OCI-LY1 (cell line): ENCODE results near the gene TNFSF13.

Experiments
- H2AFZ ChIP-seq: fragments of 200-600 bp; sonication (generic), shearing (Covaris generic); 2 replicates; pipeline ENCODE4 v1.6.0; 2014; ENCODE audit warnings: antibody characterized with exemption, mild to moderate bottlenecking, low read length
- H3F3A ChIP-seq: fragments of 200-600 bp; sonication (generic), shearing (Covaris generic); 2 replicates; pipeline ENCODE4 v1.6.0; 2014; ENCODE audit warnings: mild to moderate bottlenecking, antibody characterized with exemption, low read length, moderate library complexity; ENCODE audit not compliant: insufficient read depth
- H3K27ac ChIP-seq: fragments of 200-600 bp; sonication (generic); 2 replicates; pipeline ENCODE4 v1.5.1; 2014; ENCODE audit warnings: low read length, mixed run types, mild to moderate bottlenecking, low read depth; ENCODE audit not compliant: poor library complexity, severe bottlenecking
- H3K27me3 ChIP-seq: fragments of 200-600 bp; sonication (generic); 2 replicates; pipeline ENCODE4 v1.6.0; 2014; ENCODE audit warnings: antibody characterized with exemption, mild to moderate bottlenecking, low read length, moderate library complexity; ENCODE audit not compliant: insufficient read depth
- H3K36me3 ChIP-seq: fragments of 200-600 bp; sonication (generic); 2 replicates; pipeline ENCODE4 v1.6.1; 2014; ENCODE audit warnings: mild to moderate bottlenecking, antibody characterized with exemption, low read length, moderate library complexity, mixed read lengths; ENCODE audit not compliant: insufficient read depth
- H3K4me1 ChIP-seq: fragments of 200-600 bp; sonication (generic); 2 replicates; pipeline ENCODE4 v1.5.1; 2014; ENCODE audit warnings: mild to moderate bottlenecking, low read length, moderate library complexity; ENCODE audit not compliant: insufficient read depth, severe bottlenecking
- H3K4me2 ChIP-seq: fragments of 200-600 bp; sonication (generic), shearing (Covaris generic); 2 replicates; pipeline ENCODE4 v1.6.1; 2014; ENCODE audit warnings: low read length
- H3K4me3 ChIP-seq: fragments of 200-600 bp; sonication (generic); 2 replicates; pipeline ENCODE4 v1.5.1; 2014; ENCODE audit warnings: low read length, low read depth, mild to moderate bottlenecking, mixed read lengths; ENCODE audit not compliant: poor library complexity, severe bottlenecking
- H3K79me2 ChIP-seq: fragments of 200-600 bp; shearing (Covaris generic); 2 replicates; pipeline ENCODE4 v1.6.1; 2016; ENCODE audit warnings: mixed run types, low read length, mixed read lengths; ENCODE audit not compliant: insufficient read depth
- H3K9ac ChIP-seq: fragments of 200-600 bp; sonication (generic), shearing (Covaris generic); 2 replicates; pipeline ENCODE4 v1.6.1; 2014; ENCODE audit warnings: mild to moderate bottlenecking, low read length, mixed read lengths
- H3K9me2 ChIP-seq: fragments of 200-600 bp; sonication (generic), shearing (Covaris generic); 2 replicates; pipeline ENCODE4 v1.6.1; 2014; ENCODE audit warnings: low read depth, mild to moderate bottlenecking, low read length, mixed read lengths
- H3K9me3 ChIP-seq: fragments of 200-600 bp; shearing (Covaris generic); 2 replicates; pipeline ENCODE4 v1.6.1; 2014; ENCODE audit warnings: low read length, mixed read lengths
- H4K20me1 ChIP-seq: fragments of 200-600 bp; sonication (generic), shearing (Covaris generic); 2 replicates; pipeline ENCODE4 v1.6.0; 2016; ENCODE audit warnings: mild to moderate bottlenecking, low read length; ENCODE audit not compliant: insufficient read depth
- CTCF ChIP-seq: fragments of 200-600 bp; sonication (generic), shearing (Covaris generic); IDR thresholded peaks from 2 replicates; pipeline ENCODE4 v1.5.1; 2017; ENCODE audit warnings: mild to moderate bottlenecking, antibody characterized with exemption, low read length, moderate library complexity, mixed read lengths
- EZH2 ChIP-seq: fragments of 200-600 bp; sonication (generic), shearing (Covaris generic); IDR thresholded peaks from 2 replicates; pipeline ENCODE4 v1.8.0; 2017; ENCODE audit warnings: borderline replicate concordance, mixed run types, mild to moderate bottlenecking, antibody characterized with exemption, low read length, moderate library complexity, mixed read lengths

Gene TNFSF13

GRCh38 chr17:7551396-7551795 is 7.2 kb upstream of the TNFSF13 start:
- H3K27ac ChIP-seq, result no peak overlapping the region
- H3K4me1 ChIP-seq, result peaks cover 4% of the 10 kb centered on the region
- no peak overlapping the region for H2AFZ ChIP-seq

GRCh38 chr17:7552621-7553051 is 5.9 kb upstream of the TNFSF13 start:
- no peaks in the 10 kb centered on the region for H3K36me3 ChIP-seq
- H2AFZ ChIP-seq, result no peak overlapping the region
- TF ChIP-seq CTCF, result no peak
- no peak for TF ChIP-seq EZH2
- H3K9ac ChIP-seq, result no peak overlapping the region
- no peaks in the 10 kb centered on the region for H3K9me2 ChIP-seq
- H3F3A ChIP-seq, result no peaks in the 10 kb centered on the region
- H3K4me1 ChIP-seq, result peaks cover 4% of the 10 kb centered on the region
- no peaks in the 10 kb centered on the region for H3K79me2 ChIP-seq
- no peak overlapping the region for H3K4me2 ChIP-seq
- no peaks in the 10 kb centered on the region for H4K20me1 ChIP-seq
- no peak overlapping the region for H3K27ac ChIP-seq
- H3K27me3 ChIP-seq, result peaks cover 16% of the 10 kb centered on the region
- H3K4me3 ChIP-seq, result no peak overlapping the region
- H3K9me3 ChIP-seq, result no peaks in the 10 kb centered on the region

More at GRCh38 chr17:7551396-7551795, 7.2 kb upstream of the TNFSF13 start:
- Histone ChIP-seq H3K4me3 (no peak overlapping the region), H3K79me2 (no peaks in the 10 kb centered on the region), H3K9ac (no peak overlapping the region), H3F3A (no peaks in the 10 kb centered on the region), H3K9me3 (no peaks in the 10 kb centered on the region), H3K4me2 (no peak overlapping the region), H4K20me1 (no peaks in the 10 kb centered on the region), H3K36me3 (no peaks in the 10 kb centered on the region), H3K9me2 (no peaks in the 10 kb centered on the region), H3K27me3 (peaks cover 16% of the 10 kb centered on the region)
- TF ChIP-seq EZH2, result no peak
- no peak for TF ChIP-seq CTCF

- H3K4me2 ChIP-seq, result no peak overlapping the region
- H3K79me2 ChIP-seq, result no peaks in the 10 kb centered on the region
- H3F3A ChIP-seq, result no peaks in the 10 kb centered on the region
- H3K9me2 ChIP-seq, result no peaks in the 10 kb centered on the region
- H3K9ac ChIP-seq, result no peak overlapping the region
- peaks cover 16% of the 10 kb centered on the region for H3K27me3 ChIP-seq
- H3K4me1 ChIP-seq, result peaks cover 11% of the 10 kb centered on the region
- H2AFZ ChIP-seq, result no peak overlapping the region
- TF ChIP-seq CTCF (no peak), EZH2 (no peak)
- H3K27ac ChIP-seq, result no peak overlapping the region
- H3K4me3 ChIP-seq, result no peak overlapping the region
- H3K36me3 ChIP-seq, result no peaks in the 10 kb centered on the region
- no peaks in the 10 kb centered on the region for H4K20me1 ChIP-seq
- H3K9me3 ChIP-seq, result no peaks in the 10 kb centered on the region
Observed at GRCh38 chr17:7553356-7553755, 5.2 kb upstream of the TNFSF13 start.
